ENCODE results near the gene HOXB9.

GRCh38 chr17:48592057-48592514, 34.1 kb downstream of the HOXB9 start:
- TF ChIP-seq, protein P1, sequence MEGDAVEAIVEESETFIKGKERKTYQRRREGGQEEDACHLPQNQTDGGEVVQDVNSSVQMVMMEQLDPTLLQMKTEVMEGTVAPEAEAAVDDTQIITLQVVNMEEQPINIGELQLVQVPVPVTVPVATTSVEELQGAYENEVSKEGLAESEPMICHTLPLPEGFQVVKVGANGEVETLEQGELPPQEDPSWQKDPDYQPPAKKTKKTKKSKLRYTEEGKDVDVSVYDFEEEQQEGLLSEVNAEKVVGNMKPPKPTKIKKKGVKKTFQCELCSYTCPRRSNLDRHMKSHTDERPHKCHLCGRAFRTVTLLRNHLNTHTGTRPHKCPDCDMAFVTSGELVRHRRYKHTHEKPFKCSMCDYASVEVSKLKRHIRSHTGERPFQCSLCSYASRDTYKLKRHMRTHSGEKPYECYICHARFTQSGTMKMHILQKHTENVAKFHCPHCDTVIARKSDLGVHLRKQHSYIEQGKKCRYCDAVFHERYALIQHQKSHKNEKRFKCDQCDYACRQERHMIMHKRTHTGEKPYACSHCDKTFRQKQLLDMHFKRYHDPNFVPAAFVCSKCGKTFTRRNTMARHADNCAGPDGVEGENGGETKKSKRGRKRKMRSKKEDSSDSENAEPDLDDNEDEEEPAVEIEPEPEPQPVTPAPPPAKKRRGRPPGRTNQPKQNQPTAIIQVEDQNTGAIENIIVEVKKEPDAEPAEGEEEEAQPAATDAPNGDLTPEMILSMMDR (IDR thresholded peaks at IDR 0.05): no peak
- TF ChIP-seq POLR2A (IDR thresholded peaks at IDR 0.05): no peak
